Sigmoid colon (tissue), 7 donors: ENCODE data around the gene C14orf180. TPM values are rescaled to one million over a fixed set of nuclear protein-coding genes. Genes with fewer than 3 reads are reported as not detected.

Source experiments
- DNase-seq: peaks from one replicate; pipeline ENCODE4 v3.0.0-alpha.2; 2019
- H3K27ac ChIP-seq, 4 donors: fragments of 200-600 bp; sonication (generic); one replicate each; pipeline ENCODE4 v1.5.1; 2016 to 2019; ENCODE audit warnings: mild to moderate bottlenecking in 1 of 4
- H3K27me3 ChIP-seq, 3 donors: fragments of 200-600 bp; sonication (generic); one replicate each; pipeline ENCODE4 v1.5.1; 2019; ENCODE audit warnings: mild to moderate bottlenecking in 1 of 3
- H3K36me3 ChIP-seq, 4 donors: fragments of 200-600 bp; sonication (generic); one replicate each; pipeline ENCODE4 v1.5.1; 2016 to 2019
- H3K4me1 ChIP-seq, 4 donors: fragments of 200-600 bp; sonication (generic); one replicate each; pipeline ENCODE4 v1.5.1; 2017 to 2019
- H3K4me3 ChIP-seq, 4 donors: fragments of 200-600 bp; sonication (generic); one replicate each; pipeline ENCODE4 v1.5.1; 2017 to 2019; ENCODE audit warnings: mild to moderate bottlenecking in 2 of 4, moderate library complexity in 1 of 4
- H3K9me3 ChIP-seq, 4 donors: fragments of 200-600 bp in 3 of 4; sonication (generic) in 3 of 4; one replicate each; pipeline versions ENCODE4 v1.5.1 to v1.6.1; 2013 to 2019
- CTCF ChIP-seq, 4 experiments: fragments of 450-650 bp in 3 of 4; fragments of 200-600 bp in 1 of 4; IDR thresholded peaks; one replicate each; pipeline ENCODE4 v1.5.1; 2016 to 2019; ENCODE audit warnings: antibody characterized with exemption in 4 of 4, mild to moderate bottlenecking in 3 of 4, moderate library complexity in 2 of 4
- EP300 ChIP-seq, 4 donors: sonication (generic); formaldehyde crosslinking; IDR thresholded peaks; one replicate each; pipeline ENCODE4 v1.6.1; 2017; ENCODE audit warnings: antibody characterized with exemption in 4 of 4
- POLR2A ChIP-seq, 2 donors: fragments of 450-650 bp; IDR thresholded peaks; one replicate each; pipeline ENCODE4 v1.6.1; 2016; ENCODE audit warnings: antibody characterized with exemption in 2 of 2, mild to moderate bottlenecking in 2 of 2, moderate library complexity in 2 of 2
- POLR2AphosphoS5 ChIP-seq, 4 donors: sonication (generic); formaldehyde crosslinking; IDR thresholded peaks; one replicate each; pipeline ENCODE4 v1.6.1; 2017; ENCODE audit warnings: antibody characterized with exemption in 4 of 4
- WGBS, 2 donors: extraction: QIAGEN DNeasy Blood & Tissue Kit; methylation state at CpG; one replicate each; pipeline ENCODE4 v1.1.7; 2013; 5-methylcytosine and 5-hydroxymethylcytosine counted together
- intact Hi-C: fragments of 100-400 bp; cut with DNase I; formaldehyde crosslinking; loops from one replicate; pipeline ENCODE4 v1.15.1; 2023
- polyA plus RNA-seq, 3 donors: library from polyadenylated mRNA; stranded (reverse); fragments of 200-250 nt; gene quantifications; one replicate each; pipeline ENCODE4 v1.2.3, GENCODE V29; 2013
- total RNA-seq, 4 donors: library from RNA; depleted of rRNA; stranded (reverse); fragments of >200 nt; gene quantifications; one replicate each; pipeline ENCODE4 v1.1.0, GENCODE V29; 2016
- donor health status: healthy with polysubstance abuse.
- donor health status: Bipolar disorder and iron deficiency.
- donor health status: healthy.

The C14orf180 gene
- total and polyA plus RNA-seq, 7 donors, result 0.16 to 5.0 (median 0.58) TPM; not detected in 1

DNA sequence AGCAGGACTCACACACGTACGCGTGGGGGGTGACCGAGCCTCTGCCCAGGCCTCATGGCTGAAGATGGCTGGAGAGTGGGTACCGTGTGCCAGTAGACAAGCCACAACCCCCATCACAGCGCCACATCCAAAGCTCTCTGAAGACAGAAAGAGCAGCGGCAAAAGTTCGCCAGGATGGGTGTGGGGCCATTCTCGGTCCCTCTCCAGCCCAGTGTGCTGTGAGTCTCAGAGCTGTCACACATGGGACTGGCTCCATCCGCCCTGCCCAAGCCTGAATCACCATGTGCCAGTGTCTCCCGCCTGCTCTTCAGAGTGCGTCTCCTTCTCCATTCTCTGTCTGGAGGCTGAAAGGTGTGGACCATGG is 19.3 kb downstream of the C14orf180 start:
- TF ChIP-seq EP300 (IDR thresholded peaks at IDR 0.05), result no peak
- no peak for TF ChIP-seq POLR2A (IDR thresholded peaks at IDR 0.05)
- no peak for TF ChIP-seq CTCF (IDR thresholded peaks at IDR 0.05)
- TF ChIP-seq POLR2AphosphoS5 (IDR thresholded peaks at IDR 0.05), result no peak
- intact Hi-C loops, result no loop called here
- Histone ChIP-seq H3K4me3 (no peak overlapping the region), H3K27ac (no peak overlapping the region), H3K36me3 (no peaks in the 10 kb centered on the region), H3K27me3 (peaks cover 0 to 62% (median 32%) of the 10 kb centered on the region in 3 donors), H3K9me3 (no peaks in the 10 kb centered on the region), H3K4me1 (peaks cover 0 to under 1% (median 0%) of the 10 kb centered on the region in 4 donors)
- WGBS, 2 donors, result 88 to 92% methylated on average over 12 of the region's 12 CpGs
- no peak for DNase-seq

DNA sequence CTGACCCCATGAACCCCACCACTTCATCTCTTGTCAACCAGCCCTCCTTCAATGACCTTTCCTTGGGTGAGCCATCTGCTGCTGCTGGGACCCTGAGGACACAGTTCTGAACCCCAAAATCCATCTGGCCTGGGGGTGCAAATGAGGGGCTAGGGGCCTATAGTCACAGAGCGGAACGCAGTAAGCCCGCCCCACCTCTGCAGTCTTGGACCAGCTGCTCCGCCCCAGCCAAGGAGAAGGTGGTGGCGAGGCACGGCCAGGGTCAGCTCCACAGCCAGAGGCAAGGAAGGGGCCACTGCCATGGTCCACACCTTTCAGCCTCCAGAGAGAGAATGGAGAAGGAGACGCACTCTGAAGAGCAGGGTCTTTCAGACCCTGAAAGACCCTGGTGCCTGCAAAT is 19.9 kb downstream of the C14orf180 start:
- Histone ChIP-seq H3K27me3 (peaks cover 0 to 67% (median 38%) of the 10 kb centered on the region in 3 donors), H3K27ac (no peak overlapping the region)
- WGBS, 2 donors, result 82 to 94% methylated on average over 7 of the region's 7 CpGs

GRCh38 chr14:104600141-104600643 is 20.6 kb downstream of the C14orf180 start:
- H3K9me3 ChIP-seq, result no peaks in the 10 kb centered on the region
- peaks cover 4 to 75% (median 43%) of the 10 kb centered on the region in 3 donors for H3K27me3 ChIP-seq
- H3K27ac ChIP-seq, result no peak overlapping the region
- DNase-seq, result no peak
- intact Hi-C loops, result no loop called here
- H3K36me3 ChIP-seq, result no peaks in the 10 kb centered on the region
- H3K4me1 ChIP-seq, result peaks cover 0 to 7% (median 7%) of the 10 kb centered on the region in 4 donors
- no peak for TF ChIP-seq CTCF (IDR thresholded peaks at IDR 0.05)
- no peak for TF ChIP-seq POLR2A (IDR thresholded peaks at IDR 0.05)
- TF ChIP-seq EP300 (IDR thresholded peaks at IDR 0.05), result no peak
- TF ChIP-seq POLR2AphosphoS5 (IDR thresholded peaks at IDR 0.05), result no peak
- H3K4me3 ChIP-seq, result no peak overlapping the region
- 29 to 39% methylated on average over 14 of the region's 14 CpGs for WGBS, 2 donors

More for the DNA sequence above, 19.9 kb downstream of the C14orf180 start:
- no peak for DNase-seq
- TF ChIP-seq CTCF (IDR thresholded peaks at IDR 0.05) (no peak), POLR2AphosphoS5 (IDR thresholded peaks at IDR 0.05) (no peak), POLR2A (IDR thresholded peaks at IDR 0.05) (no peak), EP300 (IDR thresholded peaks at IDR 0.05) (no peak)
- Histone ChIP-seq H3K9me3 (no peaks in the 10 kb centered on the region), H3K36me3 (no peaks in the 10 kb centered on the region), H3K4me3 (no peak overlapping the region), H3K4me1 (peaks cover 0 to 6% (median 5%) of the 10 kb centered on the region in 4 donors)
- intact Hi-C loops, result no loop called here

- WGBS, 2 donors, result 80 to 82% methylated on average over 8 of the region's 8 CpGs
- H3K27me3 ChIP-seq, result peaks cover 4 to 80% (median 47%) of the 10 kb centered on the region in 3 donors
- TF ChIP-seq CTCF (IDR thresholded peaks at IDR 0.05) (no peak), EP300 (IDR thresholded peaks at IDR 0.05) (no peak), POLR2A (IDR thresholded peaks at IDR 0.05) (no peak), POLR2AphosphoS5 (IDR thresholded peaks at IDR 0.05) (no peak)
Observed at GRCh38 chr14:104600805-104601204, 21.2 kb downstream of the C14orf180 start.

DNA sequence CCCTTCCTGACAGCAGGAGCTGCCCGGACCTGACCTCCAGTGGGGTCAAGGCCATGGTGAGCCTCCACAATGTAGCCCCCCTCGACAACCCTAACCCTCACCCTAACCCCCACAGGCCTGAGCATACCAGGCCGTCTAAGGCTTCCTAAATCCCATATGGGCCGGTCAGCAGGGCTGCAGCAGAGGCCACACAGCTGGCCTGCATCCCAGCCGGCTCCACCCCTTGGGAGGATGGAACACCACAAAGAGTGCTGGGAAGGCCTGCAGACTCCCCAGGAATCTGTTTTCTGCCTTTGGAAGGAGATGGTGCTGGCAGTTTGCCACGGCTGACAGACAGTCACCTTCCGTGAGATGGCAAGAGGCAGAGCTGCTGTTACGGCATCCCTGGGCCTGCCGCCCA is 22.2 kb downstream of the C14orf180 start:
- DNase-seq, result peak; percentile 60
- intact Hi-C loops, result no loop called here
- TF ChIP-seq CTCF (IDR thresholded peaks at IDR 0.05) (no peak), POLR2AphosphoS5 (IDR thresholded peaks at IDR 0.05) (no peak), EP300 (IDR thresholded peaks at IDR 0.05) (no peak), POLR2A (IDR thresholded peaks at IDR 0.05) (no peak)
- H3K9me3 ChIP-seq, result no peaks in the 10 kb centered on the region
- H3K36me3 ChIP-seq, result no peaks in the 10 kb centered on the region
- H3K4me3 ChIP-seq, result no peak overlapping the region
- WGBS, 2 donors, result 48 to 67% methylated on average over 9 of the region's 9 CpGs
- H3K27me3 ChIP-seq, result peaks cover 4 to 79% (median 46%) of the 10 kb centered on the region in 3 donors
- no peak overlapping the region for H3K27ac ChIP-seq
- peaks cover 0 to 7% (median 7%) of the 10 kb centered on the region in 4 donors for H3K4me1 ChIP-seq

More at GRCh38 chr14:104600805-104601204, 21.2 kb downstream of the C14orf180 start:
- H3K36me3 ChIP-seq, result no peaks in the 10 kb centered on the region
- peaks cover 0 to 7% (median 7%) of the 10 kb centered on the region in 4 donors for H3K4me1 ChIP-seq
- intact Hi-C loops, result no loop called here
- H3K4me3 ChIP-seq, result no peak overlapping the region
- no peaks in the 10 kb centered on the region for H3K9me3 ChIP-seq
- DNase-seq, result no peak
- no peak overlapping the region for H3K27ac ChIP-seq
